Skeletal muscle satellite cell (primary cell): ENCODE measurements around the gene WWC2.

Experiments used
- H3K27me3 ChIP-seq: 2 replicates; pipeline ENCODE4 v1.7.0; 2013; ENCODE audit warnings: low read length; ENCODE audit not compliant: control insufficient read depth, insufficient read depth
- H3K36me3 ChIP-seq: 2 replicates; pipeline ENCODE4 v1.7.0; 2013; ENCODE audit warnings: mild to moderate bottlenecking, control low read depth, low read length; ENCODE audit not compliant: insufficient read depth
- H3K4me1 ChIP-seq: 2 replicates; pipeline ENCODE4 v1.7.0; 2013; ENCODE audit warnings: low read length; ENCODE audit not compliant: control insufficient read depth, insufficient read depth
- H3K4me2 ChIP-seq: 2 replicates; pipeline ENCODE4 v1.7.0; 2013; ENCODE audit warnings: mild to moderate bottlenecking, low read length
- H3K4me3 ChIP-seq: 2 replicates; pipeline ENCODE4 v1.7.0; 2013; ENCODE audit warnings: low read length
- H3K9ac ChIP-seq: 2 replicates; pipeline ENCODE4 v1.7.0; 2013; ENCODE audit warnings: mild to moderate bottlenecking, low read depth, low read length, moderate library complexity
- H3K9me3 ChIP-seq: replicated peaks from 2 replicates; pipeline ENCODE4 v1.7.0; 2013; ENCODE audit warnings: mild to moderate bottlenecking, control low read depth, low read length

The WWC2 gene

GRCh38 chr4:183352546-183352945 is 253.5 kb downstream of the WWC2 start:
- H3K36me3 ChIP-seq, result no peaks in the 10 kb centered on the region
- no peak overlapping the region for H3K4me3 ChIP-seq
- H3K4me2 ChIP-seq, result no peak overlapping the region
- no peaks in the 10 kb centered on the region for H3K9me3 ChIP-seq
- peaks cover 39% of the 10 kb centered on the region for H3K4me1 ChIP-seq
- no peaks in the 10 kb centered on the region for H3K27me3 ChIP-seq
- no peak overlapping the region for H3K9ac ChIP-seq

- no peaks in the 10 kb centered on the region for H3K27me3 ChIP-seq
- no peak overlapping the region for H3K4me3 ChIP-seq
- H3K36me3 ChIP-seq, result no peaks in the 10 kb centered on the region
- no peak overlapping the region for H3K4me2 ChIP-seq
- no peak overlapping the region for H3K9ac ChIP-seq
- H3K4me1 ChIP-seq, result peaks cover 29% of the 10 kb centered on the region
- no peaks in the 10 kb centered on the region for H3K9me3 ChIP-seq
These were observed 254.5 kb downstream of the WWC2 start for GRCh38 chr4:183353557-183353956.

GRCh38 chr4:183354219-183354618 is 255.2 kb downstream of the WWC2 start:
- Histone ChIP-seq H3K4me1 (peaks cover 22% of the 10 kb centered on the region), H3K36me3 (no peaks in the 10 kb centered on the region), H3K9ac (no peak overlapping the region), H3K4me2 (no peak overlapping the region), H3K27me3 (no peaks in the 10 kb centered on the region), H3K9me3 (no peaks in the 10 kb centered on the region), H3K4me3 (no peak overlapping the region)

GRCh38 chr4:183355405-183355804 is 256.3 kb downstream of the WWC2 start:
- Histone ChIP-seq H3K9ac (no peak overlapping the region), H3K36me3 (no peaks in the 10 kb centered on the region), H3K4me1 (peaks cover 23% of the 10 kb centered on the region), H3K4me3 (no peak overlapping the region), H3K27me3 (no peaks in the 10 kb centered on the region), H3K4me2 (peak overlapping the region; percentile 11), H3K9me3 (no peaks in the 10 kb centered on the region)

GRCh38 chr4:183356173-183356830 is 257.2 kb downstream of the WWC2 start:
- Histone ChIP-seq H3K4me1 (peaks cover 21% of the 10 kb centered on the region), H3K9me3 (no peaks in the 10 kb centered on the region), H3K36me3 (no peaks in the 10 kb centered on the region), H3K27me3 (no peaks in the 10 kb centered on the region), H3K4me3 (no peak overlapping the region), H3K9ac (no peak overlapping the region), H3K4me2 (no peak overlapping the region)

GRCh38 chr4:183356931-183357675 is 258.0 kb downstream of the WWC2 start:
- Histone ChIP-seq H3K9me3 (no peaks in the 10 kb centered on the region), H3K4me2 (no peak overlapping the region), H3K27me3 (no peaks in the 10 kb centered on the region), H3K9ac (no peak overlapping the region), H3K4me3 (no peak overlapping the region), H3K36me3 (no peaks in the 10 kb centered on the region), H3K4me1 (peaks cover 21% of the 10 kb centered on the region)

- no peaks in the 10 kb centered on the region for H3K9me3 ChIP-seq
- no peak overlapping the region for H3K9ac ChIP-seq
- no peaks in the 10 kb centered on the region for H3K36me3 ChIP-seq
- H3K27me3 ChIP-seq, result no peaks in the 10 kb centered on the region
- no peak overlapping the region for H3K4me3 ChIP-seq
- H3K4me1 ChIP-seq, result peaks cover 25% of the 10 kb centered on the region
- no peak overlapping the region for H3K4me2 ChIP-seq
These were observed 259.2 kb downstream of the WWC2 start for GRCh38 chr4:183358215-183358755.

- Histone ChIP-seq H3K9me3 (no peaks in the 10 kb centered on the region), H3K36me3 (no peaks in the 10 kb centered on the region), H3K4me3 (no peak overlapping the region), H3K27me3 (no peaks in the 10 kb centered on the region), H3K9ac (no peak overlapping the region), H3K4me2 (peak overlapping the region; percentile 50), H3K4me1 (peaks cover 22% of the 10 kb centered on the region)
These were observed 261.3 kb downstream of the WWC2 start for GRCh38 chr4:183360161-183360919.

GRCh38 chr4:183362036-183362435 is 263.0 kb downstream of the WWC2 start:
- Histone ChIP-seq H3K27me3 (no peaks in the 10 kb centered on the region), H3K9me3 (no peaks in the 10 kb centered on the region), H3K4me1 (peaks cover 16% of the 10 kb centered on the region), H3K9ac (no peak overlapping the region), H3K4me3 (no peak overlapping the region), H3K4me2 (no peak overlapping the region), H3K36me3 (no peaks in the 10 kb centered on the region)

GRCh38 chr4:183362916-183363542 is 264.0 kb downstream of the WWC2 start:
- no peak overlapping the region for H3K9ac ChIP-seq
- H3K4me3 ChIP-seq, result no peak overlapping the region
- H3K4me1 ChIP-seq, result peaks cover 16% of the 10 kb centered on the region
- no peaks in the 10 kb centered on the region for H3K27me3 ChIP-seq
- no peaks in the 10 kb centered on the region for H3K9me3 ChIP-seq
- H3K36me3 ChIP-seq, result no peaks in the 10 kb centered on the region
- H3K4me2 ChIP-seq, result no peak overlapping the region

GRCh38 chr4:183364025-183364424 is 265.0 kb downstream of the WWC2 start:
- no peaks in the 10 kb centered on the region for H3K9me3 ChIP-seq
- no peaks in the 10 kb centered on the region for H3K36me3 ChIP-seq
- H3K9ac ChIP-seq, result no peak overlapping the region
- no peak overlapping the region for H3K4me3 ChIP-seq
- H3K27me3 ChIP-seq, result no peaks in the 10 kb centered on the region
- peaks cover 16% of the 10 kb centered on the region for H3K4me1 ChIP-seq
- no peak overlapping the region for H3K4me2 ChIP-seq
